HepG2 (cell line): Measurements from ENCODE around the gene SLC2A4. TPM values are rescaled to one million over a fixed set of nuclear protein-coding genes. Genes with fewer than 3 reads are reported as not detected.

Source experiments
- ARNT2 ChIP-seq: sonication (generic); formaldehyde crosslinking; IDR thresholded peaks from 2 replicates; pipeline ENCODE4 v1.8.0; 2022; ENCODE audit warnings: mild to moderate bottlenecking, low read depth, missing genetic modification reagents, moderate library complexity
- GFI1 ChIP-seq: sonication (generic); formaldehyde crosslinking; IDR thresholded peaks from 2 replicates; pipeline ENCODE4 v1.5.0; 2020; ENCODE audit warnings: missing genetic modification reagents, mild to moderate bottlenecking, borderline replicate concordance
- HCFC1 ChIP-seq: fragments of 150-350 bp; IDR thresholded peaks from 2 replicates; pipeline ENCODE4 v1.6.1; 2014; ENCODE audit warnings: low read depth, low read length
- KAT8 ChIP-seq: IDR thresholded peaks from 2 replicates; pipeline ENCODE4 v1.6.1; 2016; ENCODE audit warnings: missing genetic modification reagents, missing compliant biosample characterization
- MTA3 ChIP-seq: sonication (generic); formaldehyde crosslinking; IDR thresholded peaks from 2 replicates; pipeline ENCODE4 v1.4.0; 2020; ENCODE audit warnings: missing genetic modification reagents
- NFIC ChIP-seq: IDR thresholded peaks from 2 replicates; pipeline ENCODE4 v1.6.1; 2012; ENCODE audit warnings: mild to moderate bottlenecking, low read length, inconsistent platforms
- PAX8 ChIP-seq: sonication (generic); formaldehyde crosslinking; IDR thresholded peaks from 2 replicates; pipeline ENCODE4 v1.8.0; 2022; ENCODE audit warnings: mild to moderate bottlenecking, missing genetic modification reagents, borderline replicate concordance
- PHB2 ChIP-seq: fragments of 450-650 bp; IDR thresholded peaks from 2 replicates; pipeline ENCODE4 v1.6.1; 2018; ENCODE audit not compliant: partially characterized antibody
- PHF5A ChIP-seq: IDR thresholded peaks from one replicate; pipeline ENCODE4 v1.6.1; 2018; ENCODE audit warnings: low read depth, missing genetic modification reagents; ENCODE audit not compliant: unreplicated experiment
- PHF8 ChIP-seq: sonication (generic); formaldehyde crosslinking; IDR thresholded peaks from 2 replicates; pipeline ENCODE4 v1.5.0; 2020; ENCODE audit warnings: missing genetic modification reagents
- SMARCC2 ChIP-seq: fragments of 450-650 bp; IDR thresholded peaks from 2 replicates; pipeline ENCODE4 v1.6.1; 2017; ENCODE audit warnings: antibody characterized with exemption, mild to moderate bottlenecking
- SRF ChIP-seq: IDR thresholded peaks from 2 replicates; pipeline ENCODE4 v1.6.1; 2011; ENCODE audit warnings: mild to moderate bottlenecking, low read depth, low read length, moderate library complexity
- SYNCRIP ChIP-seq: fragments of 200-400 bp; formaldehyde crosslinking; IDR thresholded peaks from 2 replicates; pipeline ENCODE4 v1.6.1; 2018; ENCODE audit warnings: mild to moderate bottlenecking, low read depth, low read length; ENCODE audit not compliant: insufficient read depth
- ZFP1 ChIP-seq: IDR thresholded peaks from 2 replicates; pipeline ENCODE4 v1.6.1; 2016
- ZFP36L1 ChIP-seq: sonication (generic); formaldehyde crosslinking; IDR thresholded peaks from 2 replicates; pipeline ENCODE4 v1.8.0; 2022; ENCODE audit warnings: mild to moderate bottlenecking, missing genetic modification reagents, moderate library complexity
- ZKSCAN1 ChIP-seq: fragments of 150-350 bp; IDR thresholded peaks from 2 replicates; pipeline ENCODE4 v1.6.1; 2014; ENCODE audit warnings: low read length
- ZMYM3 ChIP-seq: sonication (generic); formaldehyde crosslinking; IDR thresholded peaks from 2 replicates; pipeline ENCODE4 v1.5.1; 2020; ENCODE audit warnings: mild to moderate bottlenecking, missing genetic modification reagents
- ZNF460 ChIP-seq: sonication (generic); formaldehyde crosslinking; IDR thresholded peaks from 2 replicates; pipeline ENCODE4 v1.5.1; 2020; ENCODE audit warnings: missing genetic modification reagents, mild to moderate bottlenecking, borderline replicate concordance
- ZNF543 ChIP-seq: sonication (generic); formaldehyde crosslinking; IDR thresholded peaks from 2 replicates; pipeline ENCODE4 v1.4.0; 2020; ENCODE audit warnings: mild to moderate bottlenecking, missing genetic modification reagents
- ZNF546 ChIP-seq: sonication (generic); formaldehyde crosslinking; conservative IDR thresholded peaks from 2 replicates; pipeline ENCODE4 v1.8.1; 2023; ENCODE audit warnings: mild to moderate bottlenecking, missing genetic modification reagents
- ZNF883 ChIP-seq: sonication (generic); formaldehyde crosslinking; IDR thresholded peaks from 2 replicates; pipeline ENCODE4 v1.5.1; 2020; ENCODE audit warnings: mild to moderate bottlenecking, missing genetic modification reagents; ENCODE audit errors: not compliant biosample characterization
- ZSCAN20 ChIP-seq: sonication (generic); formaldehyde crosslinking; IDR thresholded peaks from 2 replicates; pipeline ENCODE4 v1.4.0; 2020; ENCODE audit warnings: missing genetic modification reagents, mild to moderate bottlenecking, borderline replicate concordance
- ZSCAN29 ChIP-seq: sonication (generic); formaldehyde crosslinking; conservative IDR thresholded peaks from 2 replicates; pipeline ENCODE4 v1.4.0; 2020; ENCODE audit warnings: mild to moderate bottlenecking, missing genetic modification reagents
- polyA plus RNA-seq, 8 experiments: library from polyadenylated mRNA; depleted of rRNA in 3 of 8; stranded (reverse) in 7 of 8; unstranded in 1 of 8; fragments of >200 nt; fragmentation: Illumina TruSeq in 4 of 8; extraction: Trizol in 4 of 8; gene quantifications; 2 replicates each; pipeline versions ENCODE4 v1.2.1 to v1.2.3, GENCODE V29; 2011 to 2016; ENCODE audit warnings: low read depth in 4 of 8, missing spikeins in 1 of 8, mixed read lengths in 1 of 8; ENCODE audit not compliant: insufficient read depth in 1 of 8
- total RNA-seq, 5 experiments: library from RNA; depleted of rRNA; stranded (reverse); fragments of >200 nt; fragmentation: Illumina TruSeq; extraction: Trizol; gene quantifications; 2 replicates each; pipeline ENCODE4 v1.2.3, GENCODE V29; 2016; ENCODE audit warnings: low read depth in 1 of 5
- TF ChIP-seq, protein P1 (sequence below): sonication (generic); formaldehyde crosslinking; IDR thresholded peaks from 2 replicates; pipeline ENCODE4 v1.5.0; 2020; ENCODE audit warnings: mild to moderate bottlenecking, missing genetic modification reagents
- TF ChIP-seq, protein P2 (sequence below): sonication (generic); formaldehyde crosslinking; IDR thresholded peaks from 2 replicates; pipeline ENCODE4 v1.8.0; 2022; ENCODE audit warnings: missing genetic modification reagents, low read depth, mild to moderate bottlenecking, borderline replicate concordance
- TF ChIP-seq, protein P3 (sequence below): IDR thresholded peaks from 2 replicates; pipeline ENCODE4 v1.6.1; 2016; ENCODE audit warnings: missing genetic modification reagents, missing compliant biosample characterization

SLC2A4 gene
- total and polyA plus RNA-seq, 2 of the 13 experiments (the other 11 are each of a cell fraction or from before 2014, with no cell fraction given), result 4.9 to 5.8 TPM

DNA sequence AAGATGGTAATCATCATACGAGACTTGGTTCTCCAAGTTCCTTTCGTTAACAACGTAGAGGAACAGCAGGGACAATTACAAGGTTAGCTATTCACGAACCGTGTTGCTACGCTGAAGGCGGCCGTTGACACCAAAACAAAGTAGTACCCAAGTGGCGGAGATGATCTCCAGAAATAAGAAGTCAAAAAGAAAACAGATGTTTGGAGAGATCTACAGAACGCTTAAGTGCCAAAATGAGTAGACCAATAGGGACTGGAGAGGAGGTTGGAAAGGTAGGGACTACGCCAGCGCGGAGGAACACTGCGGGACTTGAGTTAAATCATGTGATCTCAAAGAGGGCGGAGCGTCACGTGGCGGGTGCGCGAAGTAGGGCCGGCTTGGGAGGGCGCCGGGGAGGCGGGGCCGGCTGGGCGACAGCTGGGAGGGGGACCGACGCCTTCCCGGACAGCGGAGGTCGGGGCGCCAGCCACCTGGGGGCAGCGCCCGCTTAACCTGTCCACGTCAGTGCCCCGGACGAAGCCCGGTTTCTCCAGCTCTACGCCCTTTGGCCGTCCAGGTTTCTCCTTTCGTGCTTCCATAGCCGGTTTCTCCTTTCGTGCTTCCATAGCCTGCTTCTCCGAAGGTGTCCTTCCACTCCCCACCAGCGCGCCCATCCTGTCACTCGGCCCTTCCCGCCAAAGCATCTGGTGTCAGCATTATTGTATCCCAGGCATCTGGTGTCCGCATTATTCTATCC is 38.6 kb upstream of the SLC2A4 start (continued):
- TF ChIP-seq GFI1, result no peak
- TF ChIP-seq ZSCAN20 (CRISPR knock-in tag), result 0 out of 2 replicates have a peak, but pooled peaks have one; percentile 53
- peak; percentile 58; the same call in 1 of the 2 replicates for TF ChIP-seq ZFP1
- TF ChIP-seq, protein P1, sequence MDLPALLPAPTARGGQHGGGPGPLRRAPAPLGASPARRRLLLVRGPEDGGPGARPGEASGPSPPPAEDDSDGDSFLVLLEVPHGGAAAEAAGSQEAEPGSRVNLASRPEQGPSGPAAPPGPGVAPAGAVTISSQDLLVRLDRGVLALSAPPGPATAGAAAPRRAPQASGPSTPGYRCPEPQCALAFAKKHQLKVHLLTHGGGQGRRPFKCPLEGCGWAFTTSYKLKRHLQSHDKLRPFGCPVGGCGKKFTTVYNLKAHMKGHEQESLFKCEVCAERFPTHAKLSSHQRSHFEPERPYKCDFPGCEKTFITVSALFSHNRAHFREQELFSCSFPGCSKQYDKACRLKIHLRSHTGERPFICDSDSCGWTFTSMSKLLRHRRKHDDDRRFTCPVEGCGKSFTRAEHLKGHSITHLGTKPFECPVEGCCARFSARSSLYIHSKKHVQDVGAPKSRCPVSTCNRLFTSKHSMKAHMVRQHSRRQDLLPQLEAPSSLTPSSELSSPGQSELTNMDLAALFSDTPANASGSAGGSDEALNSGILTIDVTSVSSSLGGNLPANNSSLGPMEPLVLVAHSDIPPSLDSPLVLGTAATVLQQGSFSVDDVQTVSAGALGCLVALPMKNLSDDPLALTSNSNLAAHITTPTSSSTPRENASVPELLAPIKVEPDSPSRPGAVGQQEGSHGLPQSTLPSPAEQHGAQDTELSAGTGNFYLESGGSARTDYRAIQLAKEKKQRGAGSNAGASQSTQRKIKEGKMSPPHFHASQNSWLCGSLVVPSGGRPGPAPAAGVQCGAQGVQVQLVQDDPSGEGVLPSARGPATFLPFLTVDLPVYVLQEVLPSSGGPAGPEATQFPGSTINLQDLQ (CRISPR knock-in tag), result 0 out of 2 replicates have a peak, but pooled peaks have one; percentile 20
- peak; percentile 43; the same call in 1 of the 2 replicates for TF ChIP-seq NFIC
- 0 out of 2 replicates have a peak, but pooled peaks have one; percentile 43 for TF ChIP-seq ZNF543 (CRISPR knock-in tag)
- TF ChIP-seq PHF5A (CRISPR knock-in tag), result peak; percentile 89
- TF ChIP-seq, protein P2, sequence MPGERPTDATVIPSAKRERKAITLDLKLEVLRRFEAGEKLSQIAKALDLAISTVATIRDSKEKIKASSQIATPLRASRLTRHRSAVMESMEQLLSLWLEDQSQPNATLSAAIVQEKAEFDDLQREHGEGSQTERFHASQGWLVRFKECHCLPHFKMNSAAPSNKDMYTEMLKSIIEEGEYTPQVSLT (CRISPR knock-in tag), result 0 out of 2 replicates have a peak, but pooled peaks have one; percentile 58
- no peak for TF ChIP-seq ZMYM3
- peak; percentile 25; the same call in 1 of the 2 replicates for TF ChIP-seq SRF
- TF ChIP-seq PHF8 (CRISPR knock-in tag), result peak; percentile 28; the same call in 1 of the 2 replicates
- no peak for TF ChIP-seq MTA3 (CRISPR knock-in tag)
- TF ChIP-seq PAX8 (CRISPR knock-in tag), result no peak
- TF ChIP-seq ZNF460, result no peak; the same call in 1 of the 2 replicates
- no peak for TF ChIP-seq ZKSCAN1
- TF ChIP-seq ARNT2 (CRISPR knock-in tag), result peak; percentile 29
- TF ChIP-seq ZSCAN29, result no peak; the same call in 1 of the 2 replicates
- no peak for TF ChIP-seq ZNF546 (CRISPR knock-in tag)
- no peak for TF ChIP-seq ZFP36L1 (CRISPR knock-in tag)
- TF ChIP-seq, protein P3, sequence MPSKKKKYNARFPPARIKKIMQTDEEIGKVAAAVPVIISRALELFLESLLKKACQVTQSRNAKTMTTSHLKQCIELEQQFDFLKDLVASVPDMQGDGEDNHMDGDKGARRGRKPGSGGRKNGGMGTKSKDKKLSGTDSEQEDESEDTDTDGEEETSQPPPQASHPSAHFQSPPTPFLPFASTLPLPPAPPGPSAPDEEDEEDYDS (CRISPR knock-in tag), result peak; percentile 38; the same call in 1 of the 2 replicates
- TF ChIP-seq KAT8 (CRISPR knock-in tag), result peak; percentile 94
- peak; percentile 40; the same call in 1 of the 2 replicates for TF ChIP-seq HCFC1
- no peak for TF ChIP-seq SMARCC2
- no peak for TF ChIP-seq PHB2
- peak; percentile 45 for TF ChIP-seq ZNF883 (CRISPR knock-in tag)
- TF ChIP-seq SYNCRIP, result no peak
